ENCODE results near the gene FAM120A.
A peak's percentile ranks its signal among the peaks of the same experiment; 100 is the strongest.
"Not testable (repeated sequence)": the region's sequence is repeated elsewhere in the genome, so short reads cannot be mapped to it uniquely, and the experiment has no call there.

Gene FAM120A

GRCh38 chr9:93509084-93509483 is 57.6 kb downstream of the FAM120A start:
- DNase-seq (ENCODE audit: low read depth, low spot score): no peak

GRCh38 chr9:93510041-93510440 is 58.6 kb downstream of the FAM120A start:
- no peak for DNase-seq (ENCODE audit: low read depth, low spot score)

- DNase-seq (ENCODE audit: low read depth, low spot score): not testable (repeated sequence)
Observed at GRCh38 chr9:93511228-93511627, 59.7 kb downstream of the FAM120A start.

GRCh38 chr9:93512170-93512812 is 60.8 kb downstream of the FAM120A start:
- DNase-seq (ENCODE audit: low read depth, low spot score): not testable (repeated sequence)

- no peak for DNase-seq (ENCODE audit: low read depth, low spot score)
Observed at GRCh38 chr9:93513606-93514005, 62.1 kb downstream of the FAM120A start.

GRCh38 chr9:93517331-93517730 is 65.8 kb downstream of the FAM120A start:
- no peak for DNase-seq (ENCODE audit: low read depth, low spot score)

- no peak for DNase-seq (ENCODE audit: low read depth, low spot score)
Observed at GRCh38 chr9:93520523-93520922, 69.0 kb downstream of the FAM120A start.

GRCh38 chr9:93522736-93523135 is 71.3 kb downstream of the FAM120A start:
- no peak for DNase-seq (ENCODE audit: low read depth, low spot score)

- DNase-seq (ENCODE audit: low read depth, low spot score): no peak
Observed at GRCh38 chr9:93523518-93524144, 72.1 kb downstream of the FAM120A start.

GRCh38 chr9:93525476-93525875 is 74.0 kb downstream of the FAM120A start:
- peak; percentile 29 for DNase-seq (ENCODE audit: low read depth, low spot score)

GRCh38 chr9:93531374-93531773 is 79.9 kb downstream of the FAM120A start:
- DNase-seq (ENCODE audit: low read depth, low spot score): peak; percentile 8

GRCh38 chr9:93532141-93532540 is 80.7 kb downstream of the FAM120A start:
- DNase-seq (ENCODE audit: low read depth, low spot score): peak; percentile 51

GRCh38 chr9:93533863-93534262 is 82.4 kb downstream of the FAM120A start:
- DNase-seq (ENCODE audit: low read depth, low spot score): no peak

GRCh38 chr9:93536167-93536566 is 84.7 kb downstream of the FAM120A start:
- no peak for DNase-seq (ENCODE audit: low read depth, low spot score)

- no peak for DNase-seq (ENCODE audit: low read depth, low spot score)
Observed at GRCh38 chr9:93536874-93537273, 85.4 kb downstream of the FAM120A start.

- no peak for DNase-seq (ENCODE audit: low read depth, low spot score)
Observed at GRCh38 chr9:93540305-93540704, 88.8 kb downstream of the FAM120A start.

- no peak for DNase-seq (ENCODE audit: low read depth, low spot score)
Observed at GRCh38 chr9:93541005-93541404, 89.5 kb downstream of the FAM120A start.

- no peak for DNase-seq (ENCODE audit: low read depth, low spot score)
Observed at GRCh38 chr9:93541581-93542349, 90.3 kb downstream of the FAM120A start.

GRCh38 chr9:93543117-93543516 is 91.6 kb downstream of the FAM120A start:
- no peak for DNase-seq (ENCODE audit: low read depth, low spot score)

GRCh38 chr9:93546356-93546755 is 94.9 kb downstream of the FAM120A start:
- no peak for DNase-seq (ENCODE audit: low read depth, low spot score)

- DNase-seq (ENCODE audit: low read depth, low spot score): no peak
Observed at GRCh38 chr9:93549611-93550010, 98.1 kb downstream of the FAM120A start.

GRCh38 chr9:93552923-93553322 is 101.4 kb downstream of the FAM120A start:
- DNase-seq (ENCODE audit: low read depth, low spot score): no peak

GRCh38 chr9:93555370-93555769 is 103.9 kb downstream of the FAM120A start:
- DNase-seq (ENCODE audit: low read depth, low spot score): no peak
